Body of pancreas (tissue), 4 donors: ENCODE measurements around the gene LIN7A.

Source experiments
- POLR2A ChIP-seq, 3 donors: fragments of 450-650 bp; IDR thresholded peaks; one replicate each; pipeline ENCODE4 v1.6.1; 2016; ENCODE audit warnings: antibody characterized with exemption in 3 of 3, mild to moderate bottlenecking in 2 of 3
- TF ChIP-seq, protein P1 (sequence below), 7 experiments: fragments of 450-650 bp in 4 of 7; fragments of 200-600 bp in 3 of 7; sonication (generic) in 3 of 7; IDR thresholded peaks; one replicate each; pipeline ENCODE4 v1.5.1; 2016 to 2019; ENCODE audit warnings: antibody characterized with exemption in 7 of 7

DNA sequence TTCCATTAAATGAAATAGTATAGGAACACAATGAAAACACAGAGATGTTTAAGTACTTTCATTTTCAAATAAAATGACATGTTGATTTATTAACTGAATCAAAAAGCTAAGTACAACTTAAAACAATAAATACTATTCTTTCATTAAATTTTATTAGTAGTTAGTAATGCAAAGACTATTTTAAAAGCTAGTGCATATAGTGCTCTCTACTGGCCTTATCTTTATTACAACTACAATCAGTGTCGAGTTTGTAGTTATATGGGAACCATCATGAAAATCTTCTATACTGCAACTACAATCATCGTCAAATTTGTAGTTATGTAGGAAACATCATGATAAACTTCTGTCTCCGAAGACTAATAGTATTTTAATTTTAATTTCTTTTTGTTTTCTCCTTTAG, 8.9 kb upstream of the LIN7A start:
- TF ChIP-seq, protein P1, sequence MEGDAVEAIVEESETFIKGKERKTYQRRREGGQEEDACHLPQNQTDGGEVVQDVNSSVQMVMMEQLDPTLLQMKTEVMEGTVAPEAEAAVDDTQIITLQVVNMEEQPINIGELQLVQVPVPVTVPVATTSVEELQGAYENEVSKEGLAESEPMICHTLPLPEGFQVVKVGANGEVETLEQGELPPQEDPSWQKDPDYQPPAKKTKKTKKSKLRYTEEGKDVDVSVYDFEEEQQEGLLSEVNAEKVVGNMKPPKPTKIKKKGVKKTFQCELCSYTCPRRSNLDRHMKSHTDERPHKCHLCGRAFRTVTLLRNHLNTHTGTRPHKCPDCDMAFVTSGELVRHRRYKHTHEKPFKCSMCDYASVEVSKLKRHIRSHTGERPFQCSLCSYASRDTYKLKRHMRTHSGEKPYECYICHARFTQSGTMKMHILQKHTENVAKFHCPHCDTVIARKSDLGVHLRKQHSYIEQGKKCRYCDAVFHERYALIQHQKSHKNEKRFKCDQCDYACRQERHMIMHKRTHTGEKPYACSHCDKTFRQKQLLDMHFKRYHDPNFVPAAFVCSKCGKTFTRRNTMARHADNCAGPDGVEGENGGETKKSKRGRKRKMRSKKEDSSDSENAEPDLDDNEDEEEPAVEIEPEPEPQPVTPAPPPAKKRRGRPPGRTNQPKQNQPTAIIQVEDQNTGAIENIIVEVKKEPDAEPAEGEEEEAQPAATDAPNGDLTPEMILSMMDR (IDR thresholded peaks at IDR 0.05), result peak in 1 of 7 experiments; percentile 2
- no peak for TF ChIP-seq POLR2A (IDR thresholded peaks at IDR 0.05)
